Stimulated activated memory B cell treated with anti-CD40 and anti-IgM and Interleukin-4, amounts not matched to agents 10 μg/mL and 1 μg/mL and 100 μg/mL, for 72 hours (primary cell): Measurements from ENCODE around the gene CACYBP.

Source experiments
- ATAC-seq: fragments of 150-1000 bp; cut with Tn5 transposase; 2 replicates; pipeline ENCODE4 v1.10.0; 2021
- H3K27ac Mint-ChIP-seq: one replicate; pipeline ENCODE4 v1.8.0; 2022; ENCODE audit warnings: mild to moderate bottlenecking, mixed read lengths
- H3K27me3 Mint-ChIP-seq: one replicate; pipeline ENCODE4 v1.8.0; 2022; ENCODE audit warnings: mixed read lengths
- H3K36me3 Mint-ChIP-seq: one replicate; pipeline ENCODE4 v1.8.0; 2022; ENCODE audit warnings: mixed read lengths
- H3K4me1 Mint-ChIP-seq: one replicate; pipeline ENCODE4 v1.8.0; 2022; ENCODE audit warnings: mixed read lengths
- H3K4me3 Mint-ChIP-seq: one replicate; pipeline ENCODE4 v1.8.0; 2022; ENCODE audit warnings: mild to moderate bottlenecking, moderate library complexity, mixed read lengths
- H3K9me3 Mint-ChIP-seq: one replicate; pipeline ENCODE4 v1.8.0; 2022; ENCODE audit warnings: mixed read lengths

The CACYBP gene

DNA sequence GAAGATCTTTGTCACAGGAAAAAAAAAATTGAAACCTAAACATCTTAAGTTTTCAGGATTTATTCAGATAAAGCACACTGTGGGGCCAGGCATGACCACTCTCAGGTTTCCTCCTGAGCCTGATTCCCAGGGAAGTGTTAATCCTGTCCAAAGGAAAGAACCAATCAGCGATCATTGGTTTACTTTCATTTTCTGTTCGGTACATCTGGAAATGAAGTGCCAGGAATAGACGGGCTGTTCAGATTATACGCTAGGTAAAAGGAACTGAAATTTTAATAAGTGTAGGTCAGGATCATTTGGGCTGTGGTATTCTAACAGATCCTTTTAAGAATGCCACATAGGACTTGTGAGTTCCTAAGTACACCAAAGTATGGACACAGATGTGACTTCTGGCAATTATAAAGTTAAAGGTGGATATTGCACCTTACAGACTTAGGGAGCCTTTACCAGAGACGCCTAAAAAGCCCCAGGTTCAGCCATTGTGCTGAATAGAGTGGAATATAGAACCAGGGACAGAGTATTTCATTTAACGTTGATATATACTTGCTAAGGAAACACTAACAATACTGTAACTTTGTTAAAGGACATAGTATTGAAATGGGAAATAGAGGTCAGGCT, 9.3 kb upstream of the CACYBP start:
- H3K36me3 Mint-ChIP-seq = peaks cover 34% of the 10 kb centered on the region
- H3K27me3 Mint-ChIP-seq = no peaks in the 10 kb centered on the region
- no peaks in the 10 kb centered on the region for H3K9me3 Mint-ChIP-seq
- ATAC-seq = peak; percentile 57
- peak overlapping the region; percentile 87 for H3K27ac Mint-ChIP-seq
- H3K4me1 Mint-ChIP-seq = peaks cover 18% of the 10 kb centered on the region
- peak overlapping the region; percentile 65 for H3K4me3 Mint-ChIP-seq

DNA sequence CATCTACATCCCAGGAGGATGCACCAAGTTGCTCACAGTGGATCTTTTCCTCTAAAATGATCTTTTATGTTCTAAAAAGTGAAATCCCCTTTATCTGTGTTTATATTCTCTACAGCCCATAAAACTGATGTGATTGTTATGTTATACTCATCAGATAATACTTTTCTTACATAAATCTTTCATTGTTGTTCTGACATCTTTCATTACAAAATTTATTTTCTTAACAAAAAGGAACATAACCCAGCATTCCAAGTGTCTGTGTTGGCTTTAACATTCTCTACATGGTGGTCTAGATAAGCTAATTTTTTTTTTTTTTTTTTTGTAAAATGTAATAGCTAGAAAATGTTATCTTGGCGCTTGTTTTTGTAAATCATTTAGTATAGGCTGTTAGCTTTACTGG, 8.3 kb upstream of the CACYBP start:
- no peaks in the 10 kb centered on the region for H3K9me3 Mint-ChIP-seq
- H3K4me3 Mint-ChIP-seq = no peak overlapping the region
- H3K36me3 Mint-ChIP-seq = peaks cover 28% of the 10 kb centered on the region
- no peak for ATAC-seq
- H3K4me1 Mint-ChIP-seq = peaks cover 18% of the 10 kb centered on the region
- no peak overlapping the region for H3K27ac Mint-ChIP-seq
- no peaks in the 10 kb centered on the region for H3K27me3 Mint-ChIP-seq

DNA sequence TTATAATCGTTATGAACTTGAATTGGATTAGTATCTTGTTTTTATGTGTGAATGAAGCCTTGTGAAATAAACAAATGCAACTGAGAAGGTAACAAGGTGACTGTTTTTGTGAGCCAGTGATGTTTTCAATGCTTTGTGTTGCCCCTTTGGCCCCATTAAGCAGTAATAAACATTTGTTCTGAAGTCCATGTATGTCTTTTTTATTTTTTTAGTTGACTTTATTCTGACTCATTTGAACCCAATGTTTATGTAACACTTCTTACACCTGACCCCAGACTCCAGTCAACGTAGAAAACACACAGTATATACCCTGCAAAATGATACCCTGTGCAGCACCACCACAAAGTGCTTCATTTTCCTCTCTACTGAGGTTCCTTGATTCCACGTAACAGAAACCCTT, 4.6 kb upstream of the CACYBP start:
- Mint-ChIP-seq H3K27me3 (no peaks in the 10 kb centered on the region), H3K4me1 (no peaks in the 10 kb centered on the region), H3K36me3 (no peaks in the 10 kb centered on the region), H3K9me3 (no peaks in the 10 kb centered on the region), H3K4me3 (no peak overlapping the region), H3K27ac (no peak overlapping the region)
- no peak for ATAC-seq

DNA sequence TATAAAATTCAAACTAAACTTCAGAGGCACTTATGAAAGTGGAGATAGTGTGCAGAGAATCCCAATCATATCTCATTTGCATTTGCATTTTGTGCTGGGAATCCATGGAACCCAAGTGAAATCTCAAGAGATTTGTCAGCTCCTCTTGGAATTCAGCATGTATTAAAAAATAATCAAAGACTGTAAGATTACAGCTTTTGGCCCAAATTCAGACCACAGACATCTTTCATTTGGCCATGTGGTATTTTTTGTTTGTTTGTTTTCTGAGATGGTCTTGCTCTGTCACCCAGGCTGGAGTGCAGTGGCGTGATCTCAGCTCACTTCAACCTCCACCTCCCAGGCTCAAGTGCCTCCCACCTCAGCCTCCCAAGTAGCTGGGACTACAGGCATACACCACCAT, 3.8 kb upstream of the CACYBP start:
- no peaks in the 10 kb centered on the region for H3K9me3 Mint-ChIP-seq
- H3K4me3 Mint-ChIP-seq = no peak overlapping the region
- peaks cover 7% of the 10 kb centered on the region for H3K4me1 Mint-ChIP-seq
- no peaks in the 10 kb centered on the region for H3K36me3 Mint-ChIP-seq
- ATAC-seq = no peak
- no peaks in the 10 kb centered on the region for H3K27me3 Mint-ChIP-seq
- H3K27ac Mint-ChIP-seq = no peak overlapping the region

DNA sequence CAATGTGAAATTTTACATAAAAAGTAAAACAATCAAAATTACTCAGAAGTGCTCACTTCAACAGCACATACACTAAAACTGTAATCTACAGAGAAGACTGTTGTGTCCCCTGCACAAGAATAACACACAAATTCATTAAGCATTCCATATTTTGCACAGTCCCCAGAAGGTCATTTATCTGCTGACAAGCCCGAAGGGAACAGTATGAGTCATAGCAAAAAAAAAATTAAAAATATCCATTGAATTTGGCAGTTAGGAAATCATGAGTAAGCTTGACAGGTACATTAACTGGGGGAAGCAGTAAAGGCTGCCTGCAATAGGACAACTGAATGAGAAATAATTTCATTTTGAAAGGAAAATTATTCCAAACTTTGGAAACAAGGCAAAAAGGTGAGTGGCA, 3.3 kb upstream of the CACYBP start:
- Mint-ChIP-seq H3K4me3 (no peak overlapping the region), H3K27ac (no peak overlapping the region), H3K9me3 (no peaks in the 10 kb centered on the region), H3K36me3 (no peaks in the 10 kb centered on the region), H3K4me1 (peaks cover 13% of the 10 kb centered on the region), H3K27me3 (no peaks in the 10 kb centered on the region)
- ATAC-seq = no peak

DNA sequence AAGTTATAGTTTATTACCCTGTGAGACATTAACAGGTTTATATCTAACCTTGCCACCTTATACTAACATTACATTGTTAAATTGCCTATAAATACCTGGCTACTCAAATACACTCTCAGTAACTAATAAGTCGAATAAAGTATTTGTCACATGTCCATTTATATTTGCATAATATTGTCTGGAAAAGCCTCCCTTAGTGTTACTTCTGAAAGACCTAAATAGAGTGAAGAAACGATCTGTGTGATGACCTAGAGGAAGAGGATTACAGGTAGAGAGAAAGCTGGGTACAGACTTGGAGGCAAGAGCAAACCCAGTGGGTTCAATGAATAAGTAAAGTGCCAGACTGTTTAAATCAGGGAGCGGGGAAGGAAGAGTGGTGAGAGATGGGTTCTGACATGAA, 2.7 kb upstream of the CACYBP start:
- Mint-ChIP-seq H3K4me1 (peaks cover 19% of the 10 kb centered on the region), H3K9me3 (no peaks in the 10 kb centered on the region), H3K36me3 (no peaks in the 10 kb centered on the region), H3K27me3 (no peaks in the 10 kb centered on the region), H3K4me3 (no peak overlapping the region), H3K27ac (no peak overlapping the region)
- ATAC-seq = no peak

DNA sequence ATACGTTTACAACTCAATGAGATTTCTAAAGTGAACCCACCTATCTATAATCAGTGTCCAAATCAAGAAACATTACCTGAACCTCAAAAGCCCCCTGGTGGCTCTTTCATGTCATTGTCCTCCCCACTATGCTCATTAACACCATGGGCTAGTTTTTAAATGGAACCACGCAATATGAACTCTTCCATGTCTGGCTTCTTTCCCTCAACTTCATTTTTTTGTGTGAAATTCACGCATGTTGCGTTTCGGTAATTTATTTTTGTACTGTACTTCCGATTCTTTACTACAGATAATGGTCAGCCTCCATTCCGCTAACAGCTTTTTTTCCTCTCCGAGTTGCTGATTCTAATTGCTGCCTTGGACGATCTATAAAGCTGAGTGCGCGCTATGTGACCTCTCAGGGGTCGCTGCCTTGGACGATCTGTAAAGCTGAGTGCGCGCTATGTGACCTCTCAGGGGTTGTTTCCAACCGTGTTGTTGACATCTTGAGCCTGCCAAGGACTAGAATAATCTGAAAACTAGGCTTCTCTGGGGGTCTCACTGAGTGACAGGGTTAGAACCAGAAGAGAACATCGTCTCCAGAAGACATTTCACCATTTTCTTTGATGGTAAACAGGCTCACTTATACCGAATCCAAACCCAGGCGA, 1.1 kb upstream of the CACYBP start:
- Mint-ChIP-seq H3K36me3 (no peaks in the 10 kb centered on the region), H3K9me3 (no peaks in the 10 kb centered on the region), H3K27ac (no peak overlapping the region), H3K4me1 (peaks cover 34% of the 10 kb centered on the region), H3K27me3 (no peaks in the 10 kb centered on the region), H3K4me3 (no peak overlapping the region)
- ATAC-seq = peak; percentile 22

DNA sequence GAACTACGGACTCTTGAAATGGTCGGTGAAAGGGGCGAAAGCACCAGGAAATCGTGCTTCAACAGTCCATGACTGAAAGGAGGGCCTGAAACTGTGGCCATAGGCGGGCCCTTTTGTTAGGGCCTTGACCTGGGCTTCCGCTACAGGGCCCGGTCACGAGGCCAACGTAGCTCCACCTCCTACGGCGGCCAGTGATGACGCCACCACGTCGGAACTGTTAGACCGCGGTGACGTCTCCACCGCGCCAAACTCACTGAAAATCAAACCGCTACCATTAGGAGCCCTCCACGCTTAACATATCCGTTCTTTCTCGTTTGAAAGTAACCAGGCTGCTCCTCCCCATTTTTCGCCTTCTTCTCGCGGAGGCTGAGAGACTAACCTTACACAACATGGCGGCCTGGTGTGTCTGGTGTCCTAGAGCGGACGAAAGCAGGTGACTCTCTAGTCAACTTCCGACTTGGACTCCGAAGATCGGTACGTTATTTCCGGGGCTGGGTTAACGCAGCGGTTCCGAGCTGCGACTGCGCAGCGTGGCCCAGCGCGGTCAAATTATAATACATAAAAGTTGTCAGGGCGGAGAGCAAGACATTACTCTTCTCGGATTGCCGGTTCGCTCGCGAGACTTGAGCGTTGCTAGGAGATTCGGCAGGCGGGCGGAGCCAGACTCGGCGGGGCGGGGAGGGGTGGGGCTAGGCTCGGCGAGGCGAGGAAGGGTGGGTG, 371 bp upstream of the CACYBP start:
- H3K4me3 Mint-ChIP-seq = no peak overlapping the region
- no peaks in the 10 kb centered on the region for H3K27me3 Mint-ChIP-seq
- no peak overlapping the region for H3K27ac Mint-ChIP-seq
- peaks cover 39% of the 10 kb centered on the region for H3K4me1 Mint-ChIP-seq
- no peaks in the 10 kb centered on the region for H3K9me3 Mint-ChIP-seq
- ATAC-seq = peak; percentile 92
- no peaks in the 10 kb centered on the region for H3K36me3 Mint-ChIP-seq

DNA sequence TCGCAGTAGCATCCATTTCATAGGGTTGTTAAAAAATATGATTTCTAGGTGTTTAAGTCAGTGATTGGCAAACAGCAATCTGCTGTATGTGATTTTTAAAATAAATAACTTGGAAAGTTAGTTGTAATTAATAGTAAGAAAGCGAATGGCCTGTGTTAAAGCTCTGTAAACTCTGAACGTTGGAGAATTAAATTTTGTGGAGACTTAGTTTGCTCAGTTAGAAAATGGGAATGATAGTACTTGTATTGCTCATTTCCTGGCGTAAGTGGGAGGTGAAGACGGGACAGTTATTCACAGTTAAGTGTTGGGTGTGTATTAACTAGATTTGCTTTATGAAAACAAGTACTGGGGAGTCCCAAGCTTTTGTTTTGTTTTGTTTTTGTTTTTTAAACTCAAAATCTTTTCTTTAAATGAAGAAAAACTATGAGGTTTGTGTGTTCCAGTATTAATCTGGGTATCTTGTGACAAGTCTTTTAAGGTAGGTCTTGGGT, 995 bp downstream of the CACYBP start:
- Mint-ChIP-seq H3K4me3 (no peak overlapping the region), H3K9me3 (no peaks in the 10 kb centered on the region), H3K27me3 (no peaks in the 10 kb centered on the region), H3K4me1 (peaks cover 50% of the 10 kb centered on the region), H3K27ac (no peak overlapping the region), H3K36me3 (peaks cover 8% of the 10 kb centered on the region)
- no peak for ATAC-seq

DNA sequence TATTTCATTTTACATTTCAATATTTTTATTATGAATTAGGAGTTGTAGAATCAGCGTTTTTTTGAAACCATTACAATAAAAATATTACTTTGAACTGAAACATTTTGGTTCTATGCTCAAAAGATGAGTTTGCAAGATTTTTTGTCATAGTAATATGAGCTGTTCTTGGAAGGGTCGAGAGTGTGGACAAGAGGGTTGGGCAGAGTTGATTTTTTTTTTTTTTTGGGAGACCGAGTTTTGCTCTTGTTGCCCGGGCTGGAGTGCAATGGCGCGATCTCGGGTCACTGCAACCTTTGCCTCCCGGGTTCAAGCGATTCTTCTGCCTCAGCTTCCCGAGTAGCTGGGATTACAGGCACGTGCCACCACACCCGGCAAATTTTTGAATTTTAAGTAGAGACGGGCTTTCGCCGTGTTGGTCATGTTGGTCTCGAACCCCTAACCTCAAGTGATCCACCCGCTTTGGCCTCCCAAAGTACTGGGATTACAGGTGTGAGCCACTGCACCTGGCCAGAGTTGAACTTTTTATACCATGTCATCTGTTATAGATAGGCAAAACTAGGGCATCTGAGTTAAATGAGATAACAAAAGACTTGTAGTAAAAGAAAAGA, 3.3 kb downstream of the CACYBP start:
- Mint-ChIP-seq H3K27me3 (no peaks in the 10 kb centered on the region), H3K4me1 (peaks cover 56% of the 10 kb centered on the region), H3K36me3 (peaks cover 14% of the 10 kb centered on the region), H3K27ac (peak overlapping the region; percentile 56), H3K9me3 (no peaks in the 10 kb centered on the region), H3K4me3 (peak overlapping the region; percentile 22)
- ATAC-seq = no peak

DNA sequence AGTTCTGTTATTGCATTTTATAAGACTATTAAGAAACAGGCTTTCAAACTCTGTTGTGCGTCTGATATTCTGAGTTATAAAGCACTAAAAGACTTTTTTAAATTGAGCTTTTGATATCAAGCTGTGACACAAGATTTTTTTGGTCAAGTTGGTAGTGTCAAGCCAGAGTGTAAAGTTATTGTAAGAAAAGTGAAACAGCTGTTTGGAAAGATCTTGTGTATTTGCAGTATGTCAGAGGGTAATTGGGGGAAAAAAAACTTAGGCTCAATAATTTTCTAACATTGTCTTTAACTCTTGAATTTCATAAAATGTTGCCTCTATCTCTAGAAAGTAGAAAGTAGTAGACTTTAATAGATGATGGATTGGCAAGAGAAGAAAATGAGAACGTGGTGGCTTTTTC, 3.8 kb downstream of the CACYBP start:
- H3K27ac Mint-ChIP-seq = peak overlapping the region; percentile 56
- H3K4me3 Mint-ChIP-seq = peak overlapping the region; percentile 24
- no peak for ATAC-seq
- H3K4me1 Mint-ChIP-seq = peaks cover 59% of the 10 kb centered on the region
- peaks cover 20% of the 10 kb centered on the region for H3K36me3 Mint-ChIP-seq
- H3K9me3 Mint-ChIP-seq = no peaks in the 10 kb centered on the region
- no peaks in the 10 kb centered on the region for H3K27me3 Mint-ChIP-seq

DNA sequence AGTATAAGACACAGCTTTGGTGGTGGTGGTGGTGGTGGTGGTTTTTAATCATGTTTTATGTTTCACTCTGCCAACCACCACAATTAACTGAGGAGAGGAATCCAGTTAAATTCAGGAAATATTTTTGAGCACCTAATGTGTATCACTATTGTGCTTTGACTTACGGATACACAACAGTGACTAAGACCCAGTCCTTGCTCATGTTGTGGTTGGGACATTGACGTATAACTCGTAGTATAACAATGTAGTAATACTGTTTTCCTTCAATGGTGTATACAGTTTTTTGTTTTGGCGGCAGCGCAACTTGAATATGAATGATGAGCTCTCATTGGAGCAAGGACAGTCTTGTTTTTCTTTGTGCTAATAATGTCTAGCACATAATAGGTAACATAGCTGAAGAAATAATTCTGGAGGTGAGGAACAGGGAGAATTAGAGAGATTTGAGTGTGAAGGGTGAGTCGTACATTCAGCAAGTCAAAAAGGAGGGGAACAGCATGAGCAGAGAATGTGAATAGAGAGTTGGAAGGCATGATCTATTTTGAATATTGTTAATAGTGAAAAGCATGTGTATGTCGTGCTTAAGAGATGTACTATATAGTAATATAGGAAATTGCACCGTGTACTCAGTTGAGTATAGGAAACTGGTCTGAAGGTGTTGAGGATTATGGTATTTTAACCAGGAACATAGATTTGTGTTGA, 5.5 kb downstream of the CACYBP start:
- Mint-ChIP-seq H3K27me3 (no peaks in the 10 kb centered on the region), H3K36me3 (peaks cover 29% of the 10 kb centered on the region), H3K4me1 (peaks cover 65% of the 10 kb centered on the region), H3K9me3 (no peaks in the 10 kb centered on the region), H3K4me3 (no peak overlapping the region), H3K27ac (no peak overlapping the region)
- ATAC-seq = no peak

DNA sequence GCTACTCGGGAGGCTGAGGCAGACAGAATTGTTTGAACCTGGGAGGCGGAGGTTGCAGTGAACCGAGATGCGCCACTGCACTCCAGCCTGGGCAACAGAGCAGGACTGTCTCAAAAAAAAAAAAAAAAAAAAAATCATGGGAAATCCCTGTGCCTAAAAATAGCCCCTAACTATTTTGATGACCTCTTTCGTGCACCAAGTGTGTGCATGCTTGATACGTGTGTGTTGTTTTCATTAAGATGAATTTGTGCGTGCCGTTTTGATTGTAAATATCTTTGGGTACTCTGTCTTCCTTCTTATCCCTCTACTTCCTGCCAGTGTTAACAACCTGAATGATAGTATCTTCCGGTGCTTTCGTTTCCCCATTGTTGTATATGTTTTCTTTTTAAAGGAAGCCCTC, 9.8 kb downstream of the CACYBP start:
- H3K4me1 Mint-ChIP-seq = peaks cover 35% of the 10 kb centered on the region
- H3K27me3 Mint-ChIP-seq = no peaks in the 10 kb centered on the region
- H3K9me3 Mint-ChIP-seq = no peaks in the 10 kb centered on the region
- ATAC-seq = no peak
- H3K27ac Mint-ChIP-seq = peak overlapping the region; percentile 20
- no peak overlapping the region for H3K4me3 Mint-ChIP-seq
- peaks cover 64% of the 10 kb centered on the region for H3K36me3 Mint-ChIP-seq

DNA sequence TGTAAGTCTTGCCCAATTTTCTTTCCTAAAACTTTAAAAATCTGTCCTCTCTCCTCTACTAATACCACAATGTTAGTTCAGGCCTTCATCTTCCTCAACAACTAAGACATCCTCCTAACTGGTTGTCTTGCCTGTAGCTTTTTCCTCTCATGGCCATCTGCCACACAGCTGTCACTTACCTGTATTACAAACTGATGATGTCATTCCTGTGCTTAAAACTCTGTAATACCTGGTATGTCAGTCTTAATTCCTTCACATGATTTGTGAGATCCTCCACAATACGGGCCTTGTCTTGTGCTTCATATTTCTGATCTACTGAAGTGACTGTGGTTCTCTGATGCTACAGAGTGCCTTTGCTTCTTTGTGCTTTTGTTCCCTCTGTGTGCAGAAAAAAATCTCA, 13.7 kb downstream of the CACYBP start:
- ATAC-seq = no peak
- H3K4me3 Mint-ChIP-seq = no peak overlapping the region
- peaks cover 29% of the 10 kb centered on the region for H3K4me1 Mint-ChIP-seq
- no peaks in the 10 kb centered on the region for H3K27me3 Mint-ChIP-seq
- peaks cover 75% of the 10 kb centered on the region for H3K36me3 Mint-ChIP-seq
- no peaks in the 10 kb centered on the region for H3K9me3 Mint-ChIP-seq
- no peak overlapping the region for H3K27ac Mint-ChIP-seq

DNA sequence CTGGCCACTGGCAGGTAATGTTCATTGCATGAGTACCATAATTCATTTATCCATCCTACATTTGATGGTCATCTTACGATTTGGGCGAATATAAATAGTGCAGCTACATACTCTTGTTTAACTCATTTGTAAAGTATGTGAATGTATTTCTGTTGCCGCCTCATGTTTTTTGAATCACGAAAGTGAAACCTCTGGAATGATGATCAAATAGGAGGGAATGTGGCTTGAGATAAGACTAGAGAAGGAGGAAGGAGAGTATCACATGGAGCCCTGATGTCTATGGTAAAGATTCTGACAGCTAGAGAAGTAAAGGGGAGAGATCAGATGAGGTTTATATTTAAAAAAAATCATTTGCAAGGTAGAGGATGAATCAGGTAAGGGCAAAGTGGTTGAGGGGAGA, 15.5 kb downstream of the CACYBP start:
- H3K9me3 Mint-ChIP-seq = no peaks in the 10 kb centered on the region
- no peak for ATAC-seq
- H3K27me3 Mint-ChIP-seq = no peaks in the 10 kb centered on the region
- peaks cover 23% of the 10 kb centered on the region for H3K4me1 Mint-ChIP-seq
- peak overlapping the region; percentile 56 for H3K27ac Mint-ChIP-seq
- no peak overlapping the region for H3K4me3 Mint-ChIP-seq
- H3K36me3 Mint-ChIP-seq = peaks cover 64% of the 10 kb centered on the region
